HEK293 (cell line): ENCODE measurements around the gene ECD.

Source experiments
- CTCF ChIP-seq: fragments of 450-650 bp; formaldehyde crosslinking; IDR thresholded peaks from 2 replicates; pipeline ENCODE4 v1.5.1; 2016; ENCODE audit warnings: missing biosample characterization, missing genetic modification characterization
- PATZ1 ChIP-seq: fragments of 450-650 bp; formaldehyde crosslinking; IDR thresholded peaks from 2 replicates; pipeline ENCODE4 v1.5.1; 2016; ENCODE audit warnings: missing biosample characterization, missing genetic modification characterization
- PRDM1 ChIP-seq: fragments of 450-650 bp; formaldehyde crosslinking; IDR thresholded peaks from 2 replicates; pipeline ENCODE4; 2016; ENCODE audit warnings: missing biosample characterization, missing genetic modification characterization
- PRDM4 ChIP-seq: fragments of 450-650 bp; formaldehyde crosslinking; IDR thresholded peaks from 2 replicates; pipeline ENCODE4 v1.5.1; 2017; ENCODE audit warnings: missing biosample characterization, missing genetic modification characterization
- TCF7L2 ChIP-seq: IDR thresholded peaks from 2 replicates; pipeline ENCODE4 v1.6.1; 2011; ENCODE audit warnings: low read depth, mild to moderate bottlenecking, inconsistent platforms, low read length, moderate library complexity, borderline replicate concordance
- YY1 ChIP-seq: fragments of 450-650 bp; formaldehyde crosslinking; IDR thresholded peaks from 2 replicates; pipeline ENCODE4 v1.5.1; 2018; ENCODE audit warnings: missing biosample characterization, missing genetic modification characterization
- ZFHX2 ChIP-seq: fragments of 450-650 bp; formaldehyde crosslinking; conservative IDR thresholded peaks from 2 replicates; pipeline ENCODE4 v1.5.1; 2016; ENCODE audit warnings: missing biosample characterization, missing genetic modification characterization
- ZNF114 ChIP-seq: fragments of 450-650 bp; formaldehyde crosslinking; IDR thresholded peaks from 2 replicates; pipeline ENCODE4 v1.5.0; 2017; ENCODE audit warnings: missing biosample characterization, missing genetic modification characterization
- ZNF274 ChIP-seq, 2 experiments: fragments of 200-500 bp in 1 of 2; fragments of 450-650 bp in 1 of 2; sonication (Bioruptor generic) in 1 of 2; formaldehyde crosslinking in 1 of 2; IDR thresholded peaks; 2 replicates each; pipeline versions ENCODE4 v1.5.1 to v1.6.1; 2014 to 2016; ENCODE audit warnings: borderline replicate concordance in 1 of 2, inconsistent platforms in 1 of 2, low read length in 1 of 2, missing biosample characterization in 1 of 2, missing genetic modification characterization in 1 of 2
- ZNF302 ChIP-seq: fragments of 450-650 bp; formaldehyde crosslinking; IDR thresholded peaks from 2 replicates; pipeline ENCODE4 v1.5.1; 2016; ENCODE audit warnings: missing biosample characterization, missing genetic modification characterization, low read depth

GRCh38 chr10:73161079-73161478 lies 6.7 kb downstream of the ECD start:
- TF ChIP-seq CTCF (tag by site-specific recombination) = no peak
- no peak for TF ChIP-seq PATZ1 (tag by site-specific recombination)
- TF ChIP-seq PRDM4 (tag by site-specific recombination) = no peak
- no peak for TF ChIP-seq ZFHX2 (tag by site-specific recombination)
- TF ChIP-seq TCF7L2 = no peak
- TF ChIP-seq ZNF114 (tag by site-specific recombination) = no peak
- no peak for TF ChIP-seq ZNF302 (tag by site-specific recombination)
- no peak for TF ChIP-seq PRDM1 (tag by site-specific recombination)
- TF ChIP-seq ZNF274 (IDR thresholded peaks at IDR 0.05; ENCODE audit: low read length) = no peak
- no peak for TF ChIP-seq ZNF274 (tag by site-specific recombination; IDR thresholded peaks at IDR 0.05; ENCODE audit: borderline replicate concordance)
- no peak for TF ChIP-seq YY1 (tag by site-specific recombination)
